Jurkat, Clone E6-1 (cell line): ENCODE results near the gene SLC16A9.
"Not testable (repeated sequence)": the region's sequence is repeated elsewhere in the genome, so short reads cannot be mapped to it uniquely, and the experiment has no call there.

Experiments used
- DNase-seq: peaks from one replicate; pipeline ENCODE4 v3.0.0-alpha.2; 2011; ENCODE audit warnings: low read depth, low spot score
- H3K4me3 ChIP-seq: 2 replicates; pipeline ENCODE4 v1.5.1; 2011; ENCODE audit warnings: mild to moderate bottlenecking, low read length, control low read depth, moderate library complexity

Gene SLC16A9

DNA sequence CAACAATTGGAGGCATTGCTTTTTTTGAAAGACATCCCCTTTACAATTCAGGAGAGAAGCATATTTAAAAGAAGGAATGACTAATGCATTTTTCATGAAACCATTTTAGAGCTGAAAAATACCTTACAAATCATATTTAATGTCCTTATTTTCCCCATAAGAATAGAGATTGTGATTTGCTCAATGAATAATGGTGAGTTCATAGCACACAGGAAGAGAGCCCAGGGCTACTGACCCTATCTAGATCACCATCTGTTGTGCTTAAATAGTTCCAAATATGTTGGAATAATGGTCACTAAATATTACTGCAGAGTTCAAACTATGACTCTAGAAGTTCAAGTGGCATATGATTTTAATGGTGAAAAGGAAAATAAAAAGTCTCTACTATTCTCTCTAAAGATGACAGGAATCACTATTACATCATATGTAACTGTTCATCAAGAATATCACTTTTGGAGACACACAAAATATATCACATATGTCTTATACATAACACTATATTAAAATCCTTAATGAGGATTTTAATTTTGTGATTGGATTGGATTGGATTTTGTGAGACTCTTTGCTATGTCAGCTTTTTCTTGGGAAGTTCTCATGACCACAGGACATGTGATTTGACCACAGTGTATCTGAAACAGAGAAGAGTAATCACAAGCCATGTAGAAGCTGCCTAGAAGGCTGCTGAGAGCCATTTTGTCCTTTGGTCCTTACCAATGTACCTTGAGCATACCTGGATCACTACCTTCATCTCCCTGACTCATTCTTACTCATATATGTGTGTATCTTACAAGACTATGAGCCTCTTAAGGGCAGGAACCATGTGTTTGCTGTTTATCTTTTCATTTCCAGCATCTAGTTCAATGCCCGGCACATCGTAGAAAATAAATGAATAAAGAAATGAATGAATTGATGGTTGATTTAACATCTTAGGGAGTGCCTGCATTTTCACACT lies 26.4 kb downstream of the SLC16A9 start:
- H3K4me3 ChIP-seq, result no peak overlapping the region
- DNase-seq, result no peak

DNA sequence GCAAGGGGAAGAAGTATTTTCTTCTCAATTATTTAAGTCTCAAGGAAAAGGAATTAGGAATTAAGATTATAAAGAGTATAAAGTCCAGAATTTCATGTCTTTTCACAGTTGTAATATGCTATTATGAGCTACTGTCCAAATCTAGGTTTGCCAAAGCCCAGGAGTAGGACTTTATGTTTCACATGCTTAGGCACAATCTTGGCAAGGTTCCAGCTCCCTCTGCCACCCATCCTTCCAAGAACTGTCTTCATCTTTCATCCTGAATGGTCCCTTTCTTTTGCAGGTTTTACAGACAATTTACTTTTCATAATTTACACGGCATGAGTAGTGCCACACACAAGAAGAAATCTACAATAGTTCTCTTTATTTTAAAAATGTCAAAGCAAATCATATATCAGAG lies 29.5 kb downstream of the SLC16A9 start:
- DNase-seq, result no peak
- H3K4me3 ChIP-seq, result no peak overlapping the region

DNA sequence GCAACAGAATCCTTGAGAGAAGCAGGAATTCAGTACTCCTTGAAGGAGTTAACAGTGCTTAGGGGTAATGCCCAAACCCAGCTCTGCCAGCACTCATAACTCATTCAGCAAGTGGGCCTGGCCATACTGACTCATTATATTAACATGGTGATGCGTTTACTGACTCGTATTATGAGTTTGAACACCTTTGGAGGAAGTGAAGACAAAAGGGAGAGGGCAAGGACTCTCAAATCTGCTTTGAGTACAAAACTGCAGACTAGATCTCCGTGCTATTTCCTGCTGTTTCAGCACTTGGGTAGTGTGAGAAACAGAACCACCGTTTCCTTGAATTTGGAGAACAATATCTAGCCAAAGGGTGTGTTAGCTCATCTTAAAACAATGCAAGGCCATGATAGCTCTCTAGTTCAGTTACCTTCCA lies 30.8 kb downstream of the SLC16A9 start:
- H3K4me3 ChIP-seq, result no peak overlapping the region
- DNase-seq, result no peak

DNA sequence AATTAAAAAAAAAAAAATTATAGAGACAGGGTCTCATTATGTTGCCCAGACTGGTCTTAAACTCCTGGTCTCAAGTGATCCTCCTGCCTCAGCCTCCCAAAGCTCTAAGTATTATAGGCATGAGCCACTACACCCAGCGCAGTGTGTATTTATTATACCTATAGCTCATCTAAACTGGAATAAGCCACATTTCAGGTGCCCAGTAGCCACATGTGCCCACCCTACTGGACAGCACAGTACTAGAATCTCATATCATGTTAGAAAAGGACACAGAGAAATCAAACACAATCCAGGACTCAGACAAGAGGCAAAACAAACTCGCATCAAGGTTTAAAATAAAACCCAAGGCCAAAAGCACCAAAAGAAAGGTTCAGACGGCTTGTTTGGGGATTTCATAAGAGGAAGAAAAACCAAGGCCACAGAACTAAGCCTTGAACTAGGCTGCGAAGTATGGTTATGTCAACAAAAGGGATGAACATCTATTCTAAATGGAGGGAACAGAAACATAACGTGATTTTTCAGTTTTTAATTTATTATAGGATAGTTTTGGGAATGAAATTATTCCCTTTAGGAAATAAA lies 32.3 kb downstream of the SLC16A9 start:
- DNase-seq, result no peak
- no peak overlapping the region for H3K4me3 ChIP-seq

DNA sequence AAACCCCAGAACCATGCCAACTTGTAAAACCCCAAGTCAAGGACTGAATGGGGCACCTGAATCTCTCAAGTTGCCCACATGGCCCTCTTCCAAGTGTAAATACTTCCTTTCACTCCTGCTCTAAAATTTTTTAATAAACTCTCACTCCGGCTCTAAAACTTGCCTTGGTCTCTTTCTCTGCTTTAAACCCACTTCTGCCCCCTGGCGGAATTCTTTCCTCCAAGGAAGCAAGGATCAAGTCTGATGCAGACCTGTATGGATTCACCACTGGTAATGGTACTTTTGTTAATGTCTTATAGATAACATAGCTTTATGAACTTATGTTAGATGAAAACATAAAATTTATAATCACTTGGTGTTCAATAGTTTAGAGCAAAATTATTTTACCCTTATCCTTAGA lies 33.8 kb downstream of the SLC16A9 start:
- DNase-seq, result peak; percentile 45
- H3K4me3 ChIP-seq, result no peak overlapping the region

DNA sequence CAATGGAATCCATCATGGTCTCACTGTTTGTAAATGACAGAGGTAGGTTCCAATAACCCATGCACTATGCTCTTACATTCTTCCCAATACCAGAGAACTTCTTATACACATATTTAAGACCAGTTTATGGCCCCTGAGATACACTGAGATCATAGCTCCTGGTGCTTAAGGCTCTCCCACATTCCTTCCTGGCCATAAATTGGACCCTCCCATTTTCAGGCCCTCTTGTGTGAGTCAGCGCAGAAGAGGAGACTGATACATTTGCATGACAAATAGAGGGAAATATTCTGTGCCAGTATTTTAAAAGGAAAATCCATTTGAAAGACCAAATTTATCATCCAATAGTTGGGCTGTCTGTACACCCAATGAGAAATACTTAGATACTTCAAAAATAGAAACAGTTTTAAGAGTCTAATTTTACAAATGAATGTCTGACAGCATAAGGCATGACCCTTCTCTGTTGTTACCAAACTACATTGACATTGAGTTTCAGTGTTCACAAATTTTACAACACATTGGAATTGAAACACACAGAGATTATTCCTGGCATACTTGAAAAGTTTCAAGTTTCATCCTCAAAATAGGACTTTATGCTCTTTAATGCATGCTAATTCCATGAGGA lies 35.3 kb downstream of the SLC16A9 start:
- H3K4me3 ChIP-seq, result no peak overlapping the region
- DNase-seq, result no peak

DNA sequence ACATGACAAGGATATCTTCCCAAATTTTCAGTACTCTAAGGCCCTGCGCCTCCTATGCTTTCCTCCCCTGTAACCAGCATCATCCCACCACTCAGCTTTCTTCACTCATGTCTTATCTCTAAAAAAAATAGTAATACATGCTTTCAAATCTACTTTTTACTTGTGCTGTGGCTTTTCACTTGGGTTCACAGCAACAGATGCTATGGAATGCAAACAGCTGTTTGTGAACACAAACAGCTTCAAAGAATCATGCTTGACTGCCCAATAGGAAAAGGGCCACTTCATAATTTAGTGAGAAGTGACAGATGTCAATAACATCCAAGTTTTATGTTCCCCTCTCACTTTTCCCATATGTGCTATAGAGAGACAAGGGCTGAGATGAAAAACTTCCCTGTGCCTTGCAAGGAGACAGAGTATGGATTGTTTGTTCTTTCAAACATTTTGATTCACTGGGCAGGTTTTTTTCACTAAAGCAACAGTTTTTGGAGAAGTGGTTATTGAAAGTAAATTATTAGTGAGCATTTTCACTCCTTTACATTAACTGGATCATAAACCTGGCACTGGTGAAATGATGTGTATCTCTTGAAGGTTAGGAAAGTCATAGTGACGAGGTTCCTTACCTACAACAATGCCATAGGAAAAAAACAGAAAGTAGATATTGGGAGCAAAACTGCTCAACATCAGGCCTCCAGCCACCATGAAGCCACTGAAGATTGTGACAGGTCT lies 37.3 kb downstream of the SLC16A9 start:
- no peak overlapping the region for H3K4me3 ChIP-seq
- DNase-seq, result no peak

DNA sequence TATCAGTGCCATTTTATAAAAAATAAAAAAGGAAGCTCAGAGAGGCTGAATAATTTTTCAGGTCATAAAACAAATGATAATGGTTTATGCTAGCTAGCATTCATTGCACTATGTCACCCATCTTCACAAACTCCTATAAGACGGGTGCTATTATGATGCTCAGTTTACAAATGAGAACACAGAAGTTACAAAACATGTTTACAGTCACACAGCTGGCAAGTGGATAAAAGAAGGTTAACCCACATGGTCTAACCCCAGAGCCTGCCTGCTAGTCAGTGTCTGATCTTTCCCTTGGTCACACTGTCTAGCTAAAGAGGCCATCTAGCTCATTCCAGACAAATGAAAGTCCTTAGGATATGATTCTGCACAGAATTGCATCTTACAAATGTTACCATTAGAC lies 39.4 kb downstream of the SLC16A9 start:
- DNase-seq, result no peak

DNA sequence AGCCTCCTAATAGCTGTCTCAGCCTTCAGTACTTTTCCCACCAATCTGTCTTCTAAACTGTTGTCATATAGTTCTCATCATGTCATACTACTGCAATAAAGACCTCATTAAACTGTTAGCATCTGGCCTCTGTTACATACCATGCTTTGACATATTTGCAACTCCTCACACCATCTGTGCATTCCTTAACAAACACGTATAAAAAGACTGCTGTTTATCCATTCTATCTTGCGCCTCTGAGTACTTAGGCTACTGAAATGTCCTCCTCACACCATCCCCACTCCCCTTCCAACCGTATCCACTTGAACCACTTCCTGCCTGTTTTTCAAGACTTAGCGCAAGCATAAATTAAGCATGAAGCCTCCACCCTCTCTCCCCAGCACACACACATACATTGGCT lies 41.6 kb downstream of the SLC16A9 start:
- no peak overlapping the region for H3K4me3 ChIP-seq

More for the DNA sequence above, 39.4 kb downstream of the SLC16A9 start:
- no peak overlapping the region for H3K4me3 ChIP-seq

DNA sequence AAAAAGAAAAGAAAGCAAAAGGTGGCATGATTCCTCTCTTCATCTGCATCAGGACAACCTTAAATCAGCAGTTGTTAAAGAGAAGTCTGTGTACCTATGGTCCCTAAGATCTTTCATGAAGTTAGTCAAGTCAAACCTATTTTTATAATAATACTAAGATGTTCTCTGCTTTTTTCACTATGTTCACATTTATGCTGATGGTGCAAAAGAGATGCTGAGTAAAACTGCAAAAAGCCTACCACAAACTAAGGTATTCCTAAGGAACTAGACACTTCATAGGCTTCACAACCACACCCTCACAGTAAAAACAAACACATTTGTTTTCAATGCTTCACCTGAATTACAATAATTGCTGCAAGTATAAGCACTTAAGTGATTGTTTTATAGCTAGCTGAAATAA lies 43.3 kb downstream of the SLC16A9 start:
- H3K4me3 ChIP-seq, result no peak overlapping the region
- DNase-seq, result no peak

More for the DNA sequence above, 41.6 kb downstream of the SLC16A9 start:
- peak; percentile 42 for DNase-seq

DNA sequence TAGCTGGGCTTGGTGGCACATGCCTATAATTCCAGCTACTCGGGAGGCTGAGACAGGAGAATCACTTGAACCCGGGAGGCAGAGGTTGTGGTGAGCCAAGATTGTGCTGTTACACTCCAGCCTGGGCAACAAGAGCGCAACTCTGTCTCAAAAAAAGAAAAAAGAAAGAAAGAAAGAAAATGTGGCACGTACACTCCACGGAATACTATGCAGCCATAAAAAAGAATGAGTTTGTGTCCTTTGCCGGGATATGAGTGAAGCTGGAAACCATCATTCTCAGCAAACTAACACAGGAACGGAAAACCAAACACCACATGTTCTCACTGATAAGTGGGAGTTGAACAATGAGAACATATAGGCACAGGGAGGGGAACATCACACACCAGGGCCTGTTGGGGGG lies 46.4 kb downstream of the SLC16A9 start:
- DNase-seq, H3K4me3 ChIP-seq: not testable (repeated sequence)

DNA sequence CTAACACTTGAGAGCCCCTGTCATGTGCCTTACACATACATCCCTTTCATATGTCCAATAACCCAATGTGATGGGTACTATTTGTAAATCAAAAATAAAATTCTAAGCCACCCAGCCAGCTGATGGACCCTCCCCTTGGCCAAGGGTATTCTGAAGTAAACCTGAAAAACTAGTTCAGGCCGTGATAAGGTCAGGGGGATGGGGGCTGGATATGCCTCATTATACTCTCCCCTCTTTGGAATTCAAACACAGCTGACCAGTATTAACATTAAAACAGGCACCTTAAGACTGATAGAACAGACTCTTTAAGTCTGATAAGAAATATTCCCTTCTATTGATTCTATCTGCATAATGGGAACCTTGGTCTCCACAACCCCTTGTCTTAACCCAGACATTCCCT lies 51.9 kb downstream of the SLC16A9 start:
- no peak for DNase-seq
- no peak overlapping the region for H3K4me3 ChIP-seq

DNA sequence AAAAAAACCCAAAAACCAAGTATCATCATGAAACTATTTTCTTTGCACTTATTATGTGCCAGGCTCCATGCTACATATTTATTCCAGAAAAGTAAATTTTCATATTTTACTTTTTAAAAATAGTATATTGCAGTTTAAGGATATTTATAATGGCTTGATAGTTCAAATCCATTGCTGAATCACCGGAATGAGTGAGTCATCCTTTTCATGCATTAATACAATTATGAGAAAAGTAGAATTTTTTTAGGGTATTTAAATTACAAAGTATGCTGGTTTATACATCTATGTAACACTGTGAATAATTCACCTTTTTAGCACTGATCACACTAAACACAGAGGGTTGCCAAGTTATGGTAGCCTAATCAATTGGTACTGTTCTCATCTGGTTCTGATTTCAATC lies 54.3 kb downstream of the SLC16A9 start:
- no peak overlapping the region for H3K4me3 ChIP-seq

DNA sequence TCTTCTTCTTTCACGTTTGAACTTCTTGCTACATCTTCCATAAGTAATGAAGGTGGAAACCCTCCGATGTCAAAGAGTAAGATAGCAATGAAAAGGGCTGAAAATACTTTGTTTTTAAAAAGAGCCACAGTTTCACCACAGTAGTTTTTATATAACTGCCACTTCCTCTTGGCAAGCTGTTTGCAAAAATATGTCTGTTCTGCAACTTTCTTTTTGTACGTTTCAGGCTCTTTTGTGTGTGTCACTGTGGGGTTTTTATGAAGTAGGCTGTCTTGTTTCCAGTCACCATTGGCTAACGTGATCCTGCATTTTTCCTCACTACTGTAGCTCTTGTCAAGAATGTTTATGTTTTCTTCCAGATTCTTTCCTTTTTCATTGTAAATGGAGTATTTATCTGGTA lies 55.6 kb downstream of the SLC16A9 start:
- H3K4me3 ChIP-seq, result no peak overlapping the region
- DNase-seq, result peak; percentile 50

More for the DNA sequence above, 54.3 kb downstream of the SLC16A9 start:
- DNase-seq, result no peak

DNA sequence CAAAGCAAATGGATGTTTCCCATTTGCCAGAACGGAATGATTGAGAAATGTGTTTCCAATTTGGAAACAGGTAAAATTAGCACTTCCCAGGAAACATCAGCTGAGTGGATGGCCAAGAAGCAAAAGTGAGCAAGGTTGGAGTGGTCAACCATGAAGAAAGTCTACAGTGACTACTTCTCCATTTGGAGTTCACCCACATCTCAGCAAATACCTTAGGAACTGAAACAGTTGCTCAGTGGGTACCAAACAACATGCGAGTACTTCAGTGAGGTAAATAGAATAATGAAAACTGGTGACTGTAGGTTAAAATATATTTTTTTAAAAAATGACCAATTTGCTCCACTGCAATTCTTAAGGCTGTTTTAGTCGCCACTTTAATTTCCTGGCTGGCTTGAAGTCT lies 57.7 kb downstream of the SLC16A9 start:
- H3K4me3 ChIP-seq, result no peak overlapping the region
- DNase-seq, result no peak

DNA sequence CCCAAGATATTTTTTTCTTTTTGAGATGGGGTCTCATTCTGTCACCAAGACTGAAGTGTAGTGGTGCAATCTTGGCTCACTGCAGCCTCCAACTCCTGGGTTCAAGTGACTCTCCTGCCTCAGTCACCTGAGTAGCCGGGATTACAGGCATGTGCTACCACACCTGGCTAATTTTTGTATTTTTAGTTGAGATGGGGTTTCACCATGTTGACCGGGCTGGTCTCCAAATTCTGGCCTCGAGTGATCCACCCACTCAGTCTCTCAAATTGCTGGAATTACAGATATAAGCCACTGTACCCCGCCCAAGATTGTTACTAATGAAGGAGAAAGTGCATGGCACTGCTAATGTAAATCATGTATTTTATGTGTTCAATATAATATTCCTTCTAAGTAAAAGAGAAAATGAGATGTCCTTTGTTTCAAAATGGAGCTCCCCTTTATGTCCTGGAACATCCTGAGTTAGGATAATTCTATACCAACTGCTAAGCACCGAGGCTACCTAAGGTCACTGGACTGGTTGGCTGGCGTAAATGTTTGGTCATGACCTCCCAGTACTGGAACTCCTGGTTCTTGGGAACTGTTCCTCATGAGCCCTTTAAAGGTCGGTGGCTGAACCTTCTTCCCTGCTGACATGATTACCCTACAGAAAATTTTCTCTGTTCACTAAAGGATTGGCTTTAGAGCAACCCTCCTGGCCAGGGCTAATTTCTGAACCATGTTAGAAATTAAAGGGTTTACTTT lies 59.9 kb downstream of the SLC16A9 start:
- no peak for DNase-seq
- no peak overlapping the region for H3K4me3 ChIP-seq

DNA sequence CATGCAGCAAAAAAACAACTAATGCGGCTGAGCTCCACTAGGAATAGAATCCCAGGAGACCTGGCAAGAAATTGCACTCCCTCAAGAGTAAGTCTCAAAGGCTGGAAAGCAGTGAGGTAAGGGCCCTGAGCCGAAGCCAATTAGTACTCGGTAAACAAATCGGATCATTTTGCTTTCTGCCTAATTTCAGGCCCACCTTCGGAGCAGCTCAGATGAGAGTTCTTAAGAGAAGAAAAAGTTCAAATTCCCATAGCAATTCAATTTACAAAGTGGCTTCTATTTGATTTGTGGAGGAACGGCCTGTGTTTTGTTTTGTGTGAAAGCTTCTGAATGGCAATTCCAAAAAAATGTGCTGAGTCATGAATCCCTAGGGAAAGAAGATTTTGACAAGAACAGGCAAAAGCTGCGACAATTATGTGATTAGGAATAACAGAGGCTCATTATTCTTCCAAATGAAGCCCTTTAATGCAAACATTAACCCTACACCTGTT lies 60.9 kb downstream of the SLC16A9 start:
- H3K4me3 ChIP-seq, result no peak overlapping the region
- DNase-seq, result no peak

DNA sequence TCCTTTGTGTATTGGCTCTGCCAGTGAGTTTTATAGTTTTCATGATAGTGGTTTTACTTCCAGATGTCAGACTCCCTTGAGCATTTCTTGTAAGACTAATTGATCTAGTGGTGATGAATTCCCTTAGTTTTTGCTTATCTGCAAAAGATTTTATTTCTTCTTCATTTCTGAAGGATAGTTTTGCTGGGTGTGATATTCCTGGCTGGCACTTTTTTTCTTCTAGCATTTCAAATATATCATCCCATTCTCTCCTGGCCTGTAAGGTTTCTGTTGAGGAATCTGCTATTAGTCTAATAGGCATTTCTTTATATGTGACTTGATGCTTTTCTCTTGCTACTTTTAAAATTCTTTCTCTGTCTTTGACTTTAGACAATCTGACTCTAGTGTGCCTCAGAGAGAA lies 64.8 kb downstream of the SLC16A9 start:
- H3K4me3 ChIP-seq, result no peak overlapping the region
- DNase-seq, result no peak

DNA sequence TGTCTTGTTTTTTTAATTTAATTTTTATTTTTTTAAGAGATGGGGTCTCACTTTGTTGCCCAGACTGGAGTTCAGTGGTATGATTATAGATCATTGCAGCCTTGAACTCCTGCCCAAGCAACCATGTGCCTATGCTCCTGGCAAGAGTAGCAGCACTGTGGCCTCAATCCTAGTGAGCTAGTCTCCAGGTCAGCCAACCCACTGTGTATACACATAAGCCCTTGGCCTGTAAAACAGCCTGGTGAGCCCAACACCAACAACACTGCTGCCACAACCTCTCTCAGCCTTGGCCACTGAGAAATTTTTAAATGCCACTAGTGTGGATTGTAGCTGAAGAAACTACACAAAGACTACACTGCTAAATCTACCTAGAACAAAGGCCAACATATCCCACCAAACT lies 68.0 kb downstream of the SLC16A9 start:
- not testable (repeated sequence) for DNase-seq

More for the DNA sequence above, 68.0 kb downstream of the SLC16A9 start:
- H3K4me3 ChIP-seq, result not testable (repeated sequence)
